Sigmoid colon (tissue), 7 donors: Measurements from ENCODE around the gene GRB14. TPM values are rescaled to one million over a fixed set of nuclear protein-coding genes. Genes with fewer than 3 reads are reported as not detected.

Experiments used
- DNase-seq: peaks from one replicate; pipeline ENCODE4 v3.0.0-alpha.2; 2019
- H3K27ac ChIP-seq, 4 donors: fragments of 200-600 bp; sonication (generic); one replicate each; pipeline ENCODE4 v1.5.1; 2016 to 2019; ENCODE audit warnings: mild to moderate bottlenecking in 1 of 4
- H3K27me3 ChIP-seq, 3 donors: fragments of 200-600 bp; sonication (generic); one replicate each; pipeline ENCODE4 v1.5.1; 2019; ENCODE audit warnings: mild to moderate bottlenecking in 1 of 3
- H3K36me3 ChIP-seq, 4 donors: fragments of 200-600 bp; sonication (generic); one replicate each; pipeline ENCODE4 v1.5.1; 2016 to 2019
- H3K4me1 ChIP-seq, 4 donors: fragments of 200-600 bp; sonication (generic); one replicate each; pipeline ENCODE4 v1.5.1; 2017 to 2019
- H3K4me3 ChIP-seq, 4 donors: fragments of 200-600 bp; sonication (generic); one replicate each; pipeline ENCODE4 v1.5.1; 2017 to 2019; ENCODE audit warnings: mild to moderate bottlenecking in 2 of 4, moderate library complexity in 1 of 4
- H3K9me3 ChIP-seq, 4 donors: fragments of 200-600 bp in 3 of 4; sonication (generic) in 3 of 4; one replicate each; pipeline versions ENCODE4 v1.5.1 to v1.6.1; 2013 to 2019
- CTCF ChIP-seq, 4 experiments: fragments of 450-650 bp in 3 of 4; fragments of 200-600 bp in 1 of 4; IDR thresholded peaks; one replicate each; pipeline ENCODE4 v1.5.1; 2016 to 2019; ENCODE audit warnings: antibody characterized with exemption in 4 of 4, mild to moderate bottlenecking in 3 of 4, moderate library complexity in 2 of 4
- EP300 ChIP-seq, 4 donors: sonication (generic); formaldehyde crosslinking; IDR thresholded peaks; one replicate each; pipeline ENCODE4 v1.6.1; 2017; ENCODE audit warnings: antibody characterized with exemption in 4 of 4
- POLR2A ChIP-seq, 2 donors: fragments of 450-650 bp; IDR thresholded peaks; one replicate each; pipeline ENCODE4 v1.6.1; 2016; ENCODE audit warnings: antibody characterized with exemption in 2 of 2, mild to moderate bottlenecking in 2 of 2, moderate library complexity in 2 of 2
- POLR2AphosphoS5 ChIP-seq, 4 donors: sonication (generic); formaldehyde crosslinking; IDR thresholded peaks; one replicate each; pipeline ENCODE4 v1.6.1; 2017; ENCODE audit warnings: antibody characterized with exemption in 4 of 4
- WGBS, 2 donors: extraction: QIAGEN DNeasy Blood & Tissue Kit; methylation state at CpG; one replicate each; pipeline ENCODE4 v1.1.7; 2013; 5-methylcytosine and 5-hydroxymethylcytosine counted together
- intact Hi-C: fragments of 100-400 bp; cut with DNase I; formaldehyde crosslinking; loops from one replicate; pipeline ENCODE4 v1.15.1; 2023
- polyA plus RNA-seq, 3 donors: library from polyadenylated mRNA; stranded (reverse); fragments of 200-250 nt; gene quantifications; one replicate each; pipeline ENCODE4 v1.2.3, GENCODE V29; 2013
- total RNA-seq, 4 donors: library from RNA; depleted of rRNA; stranded (reverse); fragments of >200 nt; gene quantifications; one replicate each; pipeline ENCODE4 v1.1.0, GENCODE V29; 2016
- donor health status: healthy with polysubstance abuse.
- donor health status: Bipolar disorder and iron deficiency.
- donor health status: healthy.

GRB14 gene
- total and polyA plus RNA-seq, 7 donors = 0.46 to 19.8 (median 12.5) TPM

DNA sequence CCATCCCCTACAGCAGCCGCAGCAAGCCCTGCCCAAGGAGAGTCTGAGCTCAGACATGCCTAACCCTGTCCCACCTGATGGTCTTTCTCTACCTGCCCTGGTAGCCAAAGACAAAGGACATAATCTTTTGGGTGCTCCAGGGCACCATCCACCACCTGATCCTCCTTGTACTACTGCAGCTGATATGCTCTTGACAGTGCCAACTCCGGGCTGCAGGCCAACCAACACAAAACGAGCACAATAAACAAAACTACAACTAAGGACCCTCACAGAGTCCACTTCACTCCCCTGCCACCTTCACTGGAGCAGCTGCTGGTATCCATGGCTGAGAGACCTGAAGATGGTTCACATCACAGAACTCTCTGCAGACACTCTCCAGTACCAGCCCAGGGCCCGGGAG is 106.3 kb downstream of the GRB14 start:
- TF ChIP-seq POLR2AphosphoS5 (IDR thresholded peaks at IDR 0.05) = no peak
- no peak for TF ChIP-seq POLR2A (IDR thresholded peaks at IDR 0.05)
- TF ChIP-seq EP300 (IDR thresholded peaks at IDR 0.05) = no peak
- no peak for TF ChIP-seq CTCF (IDR thresholded peaks at IDR 0.05)
- 87 to 89% methylated on average over 4 of the region's 4 CpGs for WGBS, 2 donors
- intact Hi-C loops = no loop called here

DNA sequence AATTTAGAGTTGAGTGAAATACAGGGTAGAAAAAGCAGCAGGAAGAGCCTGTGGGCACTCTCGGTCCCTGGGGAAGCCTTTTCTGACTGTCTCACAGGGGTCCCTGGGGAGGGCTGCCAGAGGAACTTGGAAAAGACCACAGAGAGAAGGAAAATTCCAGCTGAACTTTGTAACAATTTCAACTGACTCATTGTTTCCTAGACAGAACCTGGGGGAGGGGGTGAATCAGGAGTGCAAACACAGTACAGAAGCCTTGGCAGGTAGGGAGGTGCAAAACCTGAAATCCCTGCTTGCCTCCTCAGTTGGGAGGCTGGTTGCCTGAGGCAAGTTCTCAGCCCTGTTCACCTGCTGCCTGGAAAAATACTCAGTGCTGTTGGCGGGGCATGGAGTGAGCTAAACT is 106.8 kb downstream of the GRB14 start:
- intact Hi-C loops = no loop called here
- TF ChIP-seq POLR2A (IDR thresholded peaks at IDR 0.05) (no peak), EP300 (IDR thresholded peaks at IDR 0.05) (no peak), CTCF (IDR thresholded peaks at IDR 0.05) (no peak), POLR2AphosphoS5 (IDR thresholded peaks at IDR 0.05) (no peak)
- H3K27me3 ChIP-seq = no peaks in the 10 kb centered on the region
- no peak for DNase-seq
- no peak overlapping the region for H3K27ac ChIP-seq
- H3K4me1 ChIP-seq = peaks cover 0 to 16% (median 0%) of the 10 kb centered on the region in 4 donors
- H3K4me3 ChIP-seq = no peak overlapping the region
- WGBS, 2 donors = 80 to 84% methylated on average over 2 of the region's 2 CpGs
- peaks cover 0 to 4% (median 2%) of the 10 kb centered on the region in 4 donors for H3K9me3 ChIP-seq
- H3K36me3 ChIP-seq = no peaks in the 10 kb centered on the region

More for the DNA sequence above, 106.3 kb downstream of the GRB14 start:
- no peaks in the 10 kb centered on the region for H3K27me3 ChIP-seq
- peaks cover 0 to 16% (median 0%) of the 10 kb centered on the region in 4 donors for H3K4me1 ChIP-seq
- H3K9me3 ChIP-seq = peaks cover 0 to 4% (median 2%) of the 10 kb centered on the region in 4 donors
- no peak overlapping the region for H3K4me3 ChIP-seq
- no peak overlapping the region for H3K27ac ChIP-seq
- no peak for DNase-seq
- H3K36me3 ChIP-seq = no peaks in the 10 kb centered on the region

GRCh38 chr2:164512871-164513270 is 108.4 kb downstream of the GRB14 start:
- Histone ChIP-seq H3K4me1 (peaks cover 0 to 16% (median 0%) of the 10 kb centered on the region in 4 donors), H3K27me3 (no peaks in the 10 kb centered on the region), H3K36me3 (no peaks in the 10 kb centered on the region), H3K27ac (no peak overlapping the region), H3K9me3 (peaks cover 0 to 4% (median under 1%) of the 10 kb centered on the region in 4 donors), H3K4me3 (no peak overlapping the region)
- no peak for DNase-seq
- intact Hi-C loops = no loop called here
- TF ChIP-seq CTCF (IDR thresholded peaks at IDR 0.05) = no peak
- no peak for TF ChIP-seq EP300 (IDR thresholded peaks at IDR 0.05)
- no peak for TF ChIP-seq POLR2A (IDR thresholded peaks at IDR 0.05)
- no peak for TF ChIP-seq POLR2AphosphoS5 (IDR thresholded peaks at IDR 0.05)

GRCh38 chr2:164511738-164512137 is 109.5 kb downstream of the GRB14 start:
- no peaks in the 10 kb centered on the region for H3K36me3 ChIP-seq
- no peak for DNase-seq
- no peaks in the 10 kb centered on the region for H3K27me3 ChIP-seq
- H3K27ac ChIP-seq = no peak overlapping the region
- peaks cover 0 to 1% (median 0%) of the 10 kb centered on the region in 4 donors for H3K9me3 ChIP-seq
- peaks cover 0 to 16% (median 0%) of the 10 kb centered on the region in 4 donors for H3K4me1 ChIP-seq
- intact Hi-C loops = no loop called here
- 88 to 93% methylated on average over 4 of the region's 4 CpGs for WGBS, 2 donors
- no peak for TF ChIP-seq POLR2AphosphoS5 (IDR thresholded peaks at IDR 0.05)
- no peak for TF ChIP-seq EP300 (IDR thresholded peaks at IDR 0.05)
- TF ChIP-seq POLR2A (IDR thresholded peaks at IDR 0.05) = no peak
- TF ChIP-seq CTCF (IDR thresholded peaks at IDR 0.05) = no peak
- no peak overlapping the region for H3K4me3 ChIP-seq

DNA sequence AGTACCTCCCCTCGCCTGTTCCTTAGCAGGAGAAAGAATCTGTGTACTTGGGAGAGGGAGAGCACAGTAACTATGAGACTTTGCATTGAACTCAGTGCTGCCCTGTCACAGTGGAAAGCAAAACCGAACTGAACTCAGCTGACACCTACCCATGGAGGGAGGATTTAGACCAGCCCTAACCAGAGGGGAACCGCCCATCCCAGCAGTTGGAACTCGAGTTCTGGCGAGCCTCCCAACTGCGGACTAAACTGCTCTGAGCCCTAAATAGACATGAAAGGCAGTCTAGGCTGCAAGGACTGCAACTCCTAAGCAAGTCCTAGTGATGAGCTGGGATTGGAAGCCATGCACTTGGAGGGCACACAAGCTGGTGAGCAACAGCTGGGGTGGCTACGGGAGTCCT is 110.4 kb downstream of the GRB14 start:
- Histone ChIP-seq H3K27ac (peak overlapping the region in 1 of 4 donors; percentile 21), H3K4me1 (peaks cover 0 to 16% (median 0%) of the 10 kb centered on the region in 4 donors), H3K4me3 (no peak overlapping the region), H3K36me3 (no peaks in the 10 kb centered on the region), H3K27me3 (no peaks in the 10 kb centered on the region), H3K9me3 (no peaks in the 10 kb centered on the region)
- no peak for TF ChIP-seq POLR2AphosphoS5 (IDR thresholded peaks at IDR 0.05)
- DNase-seq = peak; percentile 66
- intact Hi-C loops = no loop called here
- 71 to 80% methylated on average over 7 of the region's 7 CpGs for WGBS, 2 donors
